ENCODE results near the gene RAPGEF2.

Gene RAPGEF2

GRCh38 chr4:159272273-159273140 is 169.6 kb downstream of the RAPGEF2 start:
- DNase-seq (ENCODE audit: extremely low read depth in 1 of 2, low read depth in 1 of 2) = no peak

- no peak for DNase-seq (ENCODE audit: extremely low read depth in 1 of 2, low read depth in 1 of 2)
Observed at GRCh38 chr4:159273141-159273438, 170.2 kb downstream of the RAPGEF2 start.

GRCh38 chr4:159273841-159274240 is 171.0 kb downstream of the RAPGEF2 start:
- no peak for DNase-seq (ENCODE audit: extremely low read depth in 1 of 2, low read depth in 1 of 2)

- DNase-seq (ENCODE audit: extremely low read depth in 1 of 2, low read depth in 1 of 2) = no peak
Observed at GRCh38 chr4:159278399-159278798, 175.5 kb downstream of the RAPGEF2 start.

GRCh38 chr4:159279084-159279483 is 176.2 kb downstream of the RAPGEF2 start:
- no peak for DNase-seq (ENCODE audit: extremely low read depth in 1 of 2, low read depth in 1 of 2)

GRCh38 chr4:159280442-159281172 is 177.7 kb downstream of the RAPGEF2 start:
- DNase-seq (ENCODE audit: extremely low read depth in 1 of 2, low read depth in 1 of 2) = no peak

- DNase-seq (ENCODE audit: extremely low read depth in 1 of 2, low read depth in 1 of 2) = no peak
Observed at GRCh38 chr4:159281771-159282170, 178.9 kb downstream of the RAPGEF2 start.

GRCh38 chr4:159282329-159282728 is 179.4 kb downstream of the RAPGEF2 start:
- no peak for DNase-seq (ENCODE audit: extremely low read depth in 1 of 2, low read depth in 1 of 2)

- no peak for DNase-seq (ENCODE audit: extremely low read depth in 1 of 2, low read depth in 1 of 2)
Observed at GRCh38 chr4:159282944-159283343, 180.1 kb downstream of the RAPGEF2 start.

GRCh38 chr4:159283696-159284095 is 180.8 kb downstream of the RAPGEF2 start:
- no peak for DNase-seq (ENCODE audit: extremely low read depth in 1 of 2, low read depth in 1 of 2)

- no peak for DNase-seq (ENCODE audit: extremely low read depth in 1 of 2, low read depth in 1 of 2)
Observed at GRCh38 chr4:159284113-159284512, 181.2 kb downstream of the RAPGEF2 start.

GRCh38 chr4:159284733-159285132 is 181.9 kb downstream of the RAPGEF2 start:
- no peak for DNase-seq (ENCODE audit: extremely low read depth in 1 of 2, low read depth in 1 of 2)

GRCh38 chr4:159287767-159288166 is 184.9 kb downstream of the RAPGEF2 start:
- DNase-seq (ENCODE audit: extremely low read depth in 1 of 2, low read depth in 1 of 2) = no peak

- DNase-seq (ENCODE audit: extremely low read depth in 1 of 2, low read depth in 1 of 2) = no peak
Observed at GRCh38 chr4:159289682-159290081, 186.8 kb downstream of the RAPGEF2 start.

- DNase-seq (ENCODE audit: extremely low read depth in 1 of 2, low read depth in 1 of 2) = no peak
Observed at GRCh38 chr4:159290321-159291030, 187.6 kb downstream of the RAPGEF2 start.

GRCh38 chr4:159291176-159291575 is 188.3 kb downstream of the RAPGEF2 start:
- DNase-seq (ENCODE audit: extremely low read depth in 1 of 2, low read depth in 1 of 2) = no peak

- DNase-seq (ENCODE audit: extremely low read depth in 1 of 2, low read depth in 1 of 2) = no peak
Observed at GRCh38 chr4:159292137-159292896, 189.4 kb downstream of the RAPGEF2 start.

- no peak for DNase-seq (ENCODE audit: extremely low read depth in 1 of 2, low read depth in 1 of 2)
Observed at GRCh38 chr4:159293811-159294515, 191.1 kb downstream of the RAPGEF2 start.

GRCh38 chr4:159296061-159296460 is 193.2 kb downstream of the RAPGEF2 start:
- DNase-seq (ENCODE audit: extremely low read depth in 1 of 2, low read depth in 1 of 2) = no peak

- DNase-seq (ENCODE audit: extremely low read depth in 1 of 2, low read depth in 1 of 2) = no peak
Observed at GRCh38 chr4:159297091-159297490, 194.2 kb downstream of the RAPGEF2 start.
